BJ (cell line): Measurements from ENCODE around the gene ATP10A. TPM values are rescaled to one million over a fixed set of nuclear protein-coding genes. Genes with fewer than 3 reads are reported as not detected.
A peak's percentile ranks its signal among the peaks of the same experiment; 100 is the strongest.

Experiments
- CTCF ChIA-PET: fragments of 350-600 bp; formaldehyde crosslinking; extraction: SDS; loops from one replicate; lab custom pipeline; 2021; ENCODE audit warnings: antibody characterized with exemption, inconsistent platforms; lab: Yijun Ruan, JAX
- POLR2A ChIA-PET: fragments of 300-600 bp; sonication (Branson Sonifier 250); formaldehyde crosslinking; extraction: SDS; loops from one replicate; lab custom pipeline; 2021; ENCODE audit warnings: antibody characterized with exemption; lab: Charles Lee
- DNase-seq: peaks from one replicate; pipeline ENCODE4 v3.0.0-alpha.2; 2011; ENCODE audit warnings: low read depth
- H3K27me3 ChIP-seq: 2 replicates; pipeline ENCODE4 v1.6.0; 2011; ENCODE audit warnings: low read length; ENCODE audit not compliant: control insufficient read depth, insufficient read depth
- H3K36me3 ChIP-seq: 2 replicates; pipeline ENCODE4 v1.5.1; 2011; ENCODE audit warnings: low read length; ENCODE audit not compliant: control insufficient read depth, insufficient read depth
- H3K4me3 ChIP-seq: 2 replicates; pipeline ENCODE4 v1.5.1; 2011; ENCODE audit warnings: low read depth, mild to moderate bottlenecking, control low read depth, low read length
- polyA plus RNA-seq: library from polyadenylated mRNA; depleted of rRNA; stranded (reverse); fragments of >200 nt; gene quantifications from 2 replicates; pipeline ENCODE4 v1.2.3, GENCODE V29; 2011
- TF ChIP-seq, protein P1 (sequence below): IDR thresholded peaks from 2 replicates; pipeline ENCODE4 v1.5.1; 2011; ENCODE audit warnings: low read depth, mild to moderate bottlenecking, control low read depth, inconsistent platforms, low read length, moderate library complexity; ENCODE audit not compliant: insufficient read depth

ATP10A gene
- polyA plus RNA-seq, 1 experiment = 28.0 TPM

DNA sequence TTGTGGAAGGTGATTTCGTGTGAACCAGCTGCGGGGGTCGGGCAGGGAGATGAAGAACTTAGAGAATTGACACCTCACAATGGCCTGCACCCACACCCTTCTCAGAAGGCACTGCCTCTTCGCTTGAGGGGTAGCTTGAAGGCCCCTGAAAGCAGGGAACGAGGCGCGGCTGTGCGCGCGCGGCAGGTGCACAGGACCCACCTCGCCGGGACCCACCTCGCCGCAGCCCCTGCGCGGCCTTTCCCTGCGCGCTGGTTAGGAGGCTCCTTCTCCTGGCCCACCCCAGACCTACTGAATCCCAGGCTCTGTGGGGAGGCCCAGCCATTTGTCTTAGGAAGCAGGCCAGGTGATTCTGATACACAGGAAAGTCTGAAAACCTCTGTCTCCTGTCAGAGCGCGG is 46.2 kb upstream of the ATP10A start:
- TF ChIP-seq, protein P1, sequence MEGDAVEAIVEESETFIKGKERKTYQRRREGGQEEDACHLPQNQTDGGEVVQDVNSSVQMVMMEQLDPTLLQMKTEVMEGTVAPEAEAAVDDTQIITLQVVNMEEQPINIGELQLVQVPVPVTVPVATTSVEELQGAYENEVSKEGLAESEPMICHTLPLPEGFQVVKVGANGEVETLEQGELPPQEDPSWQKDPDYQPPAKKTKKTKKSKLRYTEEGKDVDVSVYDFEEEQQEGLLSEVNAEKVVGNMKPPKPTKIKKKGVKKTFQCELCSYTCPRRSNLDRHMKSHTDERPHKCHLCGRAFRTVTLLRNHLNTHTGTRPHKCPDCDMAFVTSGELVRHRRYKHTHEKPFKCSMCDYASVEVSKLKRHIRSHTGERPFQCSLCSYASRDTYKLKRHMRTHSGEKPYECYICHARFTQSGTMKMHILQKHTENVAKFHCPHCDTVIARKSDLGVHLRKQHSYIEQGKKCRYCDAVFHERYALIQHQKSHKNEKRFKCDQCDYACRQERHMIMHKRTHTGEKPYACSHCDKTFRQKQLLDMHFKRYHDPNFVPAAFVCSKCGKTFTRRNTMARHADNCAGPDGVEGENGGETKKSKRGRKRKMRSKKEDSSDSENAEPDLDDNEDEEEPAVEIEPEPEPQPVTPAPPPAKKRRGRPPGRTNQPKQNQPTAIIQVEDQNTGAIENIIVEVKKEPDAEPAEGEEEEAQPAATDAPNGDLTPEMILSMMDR = no peak
- no peak for DNase-seq
- Histone ChIP-seq H3K36me3 (no peaks in the 10 kb centered on the region), H3K4me3 (no peak overlapping the region), H3K27me3 (no peaks in the 10 kb centered on the region)
- POLR2A ChIA-PET = no interaction called here
- CTCF ChIA-PET = interaction anchor here (0.9 kb wide), 1 partner anchor 25 kb away, joined by 4 read pairs; no protein-coding TSS in a partner anchor

DNA sequence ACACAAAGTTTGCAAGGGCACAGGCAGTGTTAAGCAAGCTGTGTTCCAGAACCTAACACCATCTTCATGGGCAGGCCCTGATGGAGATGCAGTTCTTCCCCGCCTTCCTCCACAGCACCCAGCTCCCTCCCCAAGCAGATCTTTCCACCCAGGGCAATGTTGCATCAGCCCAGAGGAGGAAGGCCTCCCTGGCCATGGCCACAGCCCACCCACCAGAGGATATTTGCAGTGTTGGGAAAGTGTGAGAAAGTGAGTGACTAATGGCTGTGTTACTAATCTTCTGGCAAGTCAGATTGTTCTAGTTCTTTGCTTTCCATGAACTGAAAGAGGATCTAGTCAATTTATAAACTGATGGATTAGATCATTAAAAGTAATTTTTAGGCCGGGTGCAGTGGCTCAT is 42.0 kb upstream of the ATP10A start:
- Histone ChIP-seq H3K27me3 (no peaks in the 10 kb centered on the region), H3K4me3 (no peak overlapping the region), H3K36me3 (no peaks in the 10 kb centered on the region)
- TF ChIP-seq, protein P1 = no peak
- DNase-seq = peak; percentile 61
- POLR2A ChIA-PET = interaction anchor here (0.6 to 0.7 kb wide), 2 partner anchors 177 to 234 kb away, joined by 4 to 5 read pairs; no protein-coding TSS in a partner anchor
- CTCF ChIA-PET = interaction anchor here (1.0 kb wide), 1 partner anchor 195 kb away, joined by 3 read pairs; no protein-coding TSS in a partner anchor

DNA sequence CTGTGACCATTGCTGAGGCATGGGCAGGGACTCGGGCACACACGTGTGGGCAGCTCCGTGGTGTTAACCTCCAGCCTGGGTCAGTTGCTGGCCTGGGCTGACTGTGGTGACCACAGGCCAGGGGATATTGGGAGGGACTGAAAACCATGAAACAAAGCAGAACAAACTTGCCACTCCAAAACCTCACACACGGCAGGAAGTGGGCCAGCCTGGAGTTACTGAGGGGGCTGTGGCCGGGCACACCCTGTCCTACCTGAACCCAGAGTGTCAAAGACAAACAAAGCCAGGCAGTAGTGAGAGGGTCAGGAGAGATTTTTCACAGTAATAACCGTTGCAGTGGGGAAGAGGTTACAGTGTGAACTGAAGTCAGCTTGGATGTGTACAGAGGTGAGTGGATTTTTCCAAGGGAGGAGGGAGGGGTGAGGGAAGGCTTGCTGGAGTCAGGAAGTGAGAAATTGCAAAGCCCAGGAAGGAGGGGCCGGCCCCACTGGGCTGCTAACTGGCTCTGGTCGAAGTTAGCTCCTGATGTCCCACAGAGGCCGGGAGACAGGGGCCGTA is 40.0 kb upstream of the ATP10A start:
- ChIA-PET POLR2A (no interaction called here), CTCF (interaction anchor here (0.7 to 2.5 kb wide), 4 partner anchors 9 to 31 kb away, joined by 3 to 8 read pairs (median 4); no protein-coding TSS in a partner anchor)
- TF ChIP-seq, protein P1 = no peak
- no peak overlapping the region for H3K4me3 ChIP-seq
- no peak for DNase-seq
- no peaks in the 10 kb centered on the region for H3K27me3 ChIP-seq
- no peaks in the 10 kb centered on the region for H3K36me3 ChIP-seq

DNA sequence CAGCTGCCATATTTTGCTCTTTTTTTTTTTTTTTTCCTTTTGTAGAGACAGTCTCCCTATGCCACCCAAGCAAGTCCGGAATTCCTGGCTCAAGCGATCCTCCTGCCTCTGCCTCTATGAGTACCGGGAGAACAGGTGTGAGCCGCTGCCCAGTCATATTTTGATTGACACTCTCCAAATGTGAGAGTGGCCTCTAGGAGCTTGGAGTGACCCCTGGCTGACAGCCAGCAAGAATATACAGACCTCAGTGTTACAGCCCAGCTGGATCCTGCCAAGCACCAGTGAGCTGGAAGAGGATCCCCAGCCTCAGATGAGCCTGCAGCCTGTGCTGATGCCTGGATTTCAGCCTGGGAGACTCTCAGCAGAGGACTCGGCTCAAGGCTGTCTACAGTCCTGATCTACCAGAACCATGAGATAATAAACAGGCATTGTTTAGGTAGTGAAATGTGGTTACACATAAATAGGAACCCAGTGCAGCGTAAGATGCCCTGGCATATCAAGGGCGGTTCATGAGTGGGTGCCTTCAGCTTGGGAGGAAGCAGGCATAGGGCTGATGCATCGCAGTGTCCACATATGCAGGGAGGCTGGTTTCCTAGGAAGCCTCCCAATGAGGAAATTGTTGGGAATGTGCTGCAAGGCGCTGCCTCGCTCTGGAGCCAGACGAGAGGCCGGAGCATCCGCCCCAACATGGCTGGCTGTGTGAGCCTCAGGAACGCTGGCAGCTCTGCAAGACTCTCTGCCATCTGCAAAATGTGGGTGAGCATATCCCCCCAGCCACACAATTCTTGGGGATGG is 38.9 kb upstream of the ATP10A start:
- no peak overlapping the region for H3K4me3 ChIP-seq
- POLR2A ChIA-PET = no interaction called here
- no peak for DNase-seq

DNA sequence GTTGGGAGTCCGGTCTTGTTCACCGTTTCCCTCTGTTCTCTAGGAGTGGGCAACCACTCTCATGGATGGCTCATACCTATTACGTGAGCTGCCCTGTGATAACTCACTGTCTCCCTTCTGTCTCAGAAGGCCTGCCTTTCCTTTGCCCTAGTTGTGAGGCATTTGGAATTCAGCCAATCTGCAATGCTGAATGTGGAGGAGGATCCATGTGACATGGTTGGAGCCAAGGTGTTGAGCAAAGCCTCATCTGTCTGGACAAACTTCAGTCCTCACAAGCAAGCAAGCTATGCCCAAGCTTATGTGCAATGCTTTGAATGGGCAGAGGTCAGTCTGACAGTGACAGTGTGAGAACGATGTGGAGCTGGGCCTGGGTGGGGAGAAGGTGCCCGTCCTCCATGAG is 37.8 kb upstream of the ATP10A start:
- no peak overlapping the region for H3K4me3 ChIP-seq
- TF ChIP-seq, protein P1 = no peak
- DNase-seq = no peak
- H3K27me3 ChIP-seq = no peaks in the 10 kb centered on the region
- POLR2A ChIA-PET = no interaction called here
- H3K36me3 ChIP-seq = no peaks in the 10 kb centered on the region
- CTCF ChIA-PET = interaction anchor here (0.5 kb wide), 1 partner anchor 494 kb away, joined by 3 read pairs; no protein-coding TSS in a partner anchor

More for the DNA sequence above, 38.9 kb upstream of the ATP10A start:
- Histone ChIP-seq H3K27me3 (no peaks in the 10 kb centered on the region), H3K36me3 (no peaks in the 10 kb centered on the region)
- CTCF ChIA-PET = interaction anchor here (2.5 kb wide), 1 partner anchor 8 kb away, joined by 8 read pairs; no protein-coding TSS in a partner anchor
- TF ChIP-seq, protein P1 = no peak
